ENCODE data around the gene APOBEC3B. TPM values are rescaled to one million over a fixed set of nuclear protein-coding genes. Genes with fewer than 3 reads are reported as not detected.

Gene APOBEC3B
- total RNA-seq, 1 donor from 2014 or later: not detected

- no peak for TF ChIP-seq CTCF (IDR thresholded peaks at IDR 0.05; ENCODE audit: partially characterized antibody, unreplicated experiment)
- Mint-ChIP-seq H3K4me3 (ENCODE audit: unreplicated experiment) (no peak overlapping the region), H3K27me3 (ENCODE audit: unreplicated experiment) (peaks cover 6% of the 10 kb centered on the region), H3K27ac (ENCODE audit: unreplicated experiment) (no peak overlapping the region), H3K9me3 (ENCODE audit: unreplicated experiment) (peaks cover 3% of the 10 kb centered on the region), H3K4me1 (ENCODE audit: low read depth, unreplicated experiment) (peaks cover 15% of the 10 kb centered on the region), H3K36me3 (ENCODE audit: unreplicated experiment) (no peaks in the 10 kb centered on the region)
- DNase-seq: no peak
Measured at GRCh38 chr22:38953577-38954413, 28.4 kb upstream of the APOBEC3B start.

GRCh38 chr22:38954414-38955043 is 27.6 kb upstream of the APOBEC3B start:
- no peaks in the 10 kb centered on the region for H3K36me3 Mint-ChIP-seq (ENCODE audit: unreplicated experiment)
- TF ChIP-seq CTCF (IDR thresholded peaks at IDR 0.05; ENCODE audit: partially characterized antibody, unreplicated experiment): no peak
- no peak overlapping the region for H3K27ac Mint-ChIP-seq (ENCODE audit: unreplicated experiment)
- H3K9me3 Mint-ChIP-seq (ENCODE audit: unreplicated experiment): peaks cover 3% of the 10 kb centered on the region
- DNase-seq: no peak
- peaks cover 6% of the 10 kb centered on the region for H3K27me3 Mint-ChIP-seq (ENCODE audit: unreplicated experiment)
- H3K4me3 Mint-ChIP-seq (ENCODE audit: unreplicated experiment): no peak overlapping the region
- H3K4me1 Mint-ChIP-seq (ENCODE audit: low read depth, unreplicated experiment): peaks cover 15% of the 10 kb centered on the region

DNA sequence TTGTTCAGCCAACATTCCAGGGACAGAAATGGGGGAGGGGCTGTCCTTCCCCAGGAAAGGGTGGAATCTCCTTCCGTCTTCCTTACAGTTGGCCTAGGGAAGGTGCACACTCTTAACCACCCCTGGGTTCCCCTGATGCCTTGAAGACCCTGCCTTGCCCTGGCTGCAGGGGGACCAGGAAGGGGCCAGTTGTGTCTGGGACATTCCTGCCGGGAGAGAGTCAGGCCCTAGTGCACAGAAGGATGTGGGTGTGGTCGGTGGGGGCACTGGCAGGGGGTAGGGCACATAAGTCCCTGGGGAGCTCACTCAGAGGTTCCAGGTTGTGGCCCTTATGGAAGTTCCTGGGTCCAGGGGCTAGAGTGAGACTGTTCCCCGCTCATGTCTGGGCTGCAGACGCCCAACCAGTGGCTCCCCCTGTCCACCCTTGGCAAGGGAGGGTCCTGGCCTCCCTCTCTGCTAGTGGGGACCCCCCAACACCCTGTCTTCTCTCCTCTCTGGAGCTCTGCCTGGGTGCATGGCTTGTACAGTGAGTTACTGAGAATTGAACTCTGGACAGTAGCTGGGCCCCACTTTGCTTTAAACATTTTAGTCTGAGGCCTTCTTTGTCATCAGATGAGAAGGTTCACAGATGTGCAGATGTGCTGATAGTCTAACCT is 26.8 kb upstream of the APOBEC3B start:
- Mint-ChIP-seq H3K4me1 (ENCODE audit: low read depth, unreplicated experiment) (peaks cover 15% of the 10 kb centered on the region), H3K9me3 (ENCODE audit: unreplicated experiment) (peaks cover 3% of the 10 kb centered on the region), H3K36me3 (ENCODE audit: unreplicated experiment) (no peaks in the 10 kb centered on the region), H3K27ac (ENCODE audit: unreplicated experiment) (no peak overlapping the region), H3K4me3 (ENCODE audit: unreplicated experiment) (no peak overlapping the region), H3K27me3 (ENCODE audit: unreplicated experiment) (peaks cover 6% of the 10 kb centered on the region)
- TF ChIP-seq CTCF (IDR thresholded peaks at IDR 0.05; ENCODE audit: partially characterized antibody, unreplicated experiment): no peak
- DNase-seq: no peak

GRCh38 chr22:38955926-38956325 is 26.2 kb upstream of the APOBEC3B start:
- no peak for DNase-seq
- Mint-ChIP-seq H3K27ac (ENCODE audit: unreplicated experiment) (no peak overlapping the region), H3K36me3 (ENCODE audit: unreplicated experiment) (no peaks in the 10 kb centered on the region), H3K9me3 (ENCODE audit: unreplicated experiment) (peaks cover 3% of the 10 kb centered on the region), H3K4me1 (ENCODE audit: low read depth, unreplicated experiment) (peaks cover 15% of the 10 kb centered on the region), H3K4me3 (ENCODE audit: unreplicated experiment) (no peak overlapping the region), H3K27me3 (ENCODE audit: unreplicated experiment) (peaks cover 6% of the 10 kb centered on the region)
- no peak for TF ChIP-seq CTCF (IDR thresholded peaks at IDR 0.05; ENCODE audit: partially characterized antibody, unreplicated experiment)

Data from glutamatergic neuron (in vitro differentiated cells).